HFFc6 (cell line): ENCODE measurements around the gene NQO2. TPM values are rescaled to one million over a fixed set of nuclear protein-coding genes. Genes with fewer than 3 reads are reported as not detected.

ENCODE experiments used
- DNase-seq: peaks from one replicate; pipeline ENCODE4 v3.0.0-alpha.2; 2018
- H3K27ac Mint-ChIP-seq: 2 replicates; pipeline ENCODE4 v1.8.0; 2020; ENCODE audit warnings: mild to moderate bottlenecking, mixed read lengths
- H3K27me3 Mint-ChIP-seq: 2 replicates; pipeline ENCODE4 v1.8.0; 2021; ENCODE audit warnings: mild to moderate bottlenecking, moderate library complexity, mixed read lengths; ENCODE audit not compliant: insufficient read depth
- H3K36me3 Mint-ChIP-seq: 2 replicates; pipeline ENCODE4 v1.8.0; 2021; ENCODE audit warnings: low read depth, mixed read lengths
- H3K4me1 Mint-ChIP-seq: 2 replicates; pipeline ENCODE4 v1.8.0; 2020; ENCODE audit warnings: low read depth, mixed read lengths
- H3K4me3 Mint-ChIP-seq: 2 replicates; pipeline ENCODE4 v1.8.0; 2020; ENCODE audit warnings: mild to moderate bottlenecking, moderate library complexity, mixed read lengths
- H3K9me3 Mint-ChIP-seq: 2 replicates; pipeline ENCODE4 v1.8.0; 2020; ENCODE audit warnings: mild to moderate bottlenecking, mixed read lengths
- CTCF ChIP-seq: fragments of 200-600 bp; sonication (generic); IDR thresholded peaks from 2 replicates; pipeline ENCODE4 v1.5.0; 2021; ENCODE audit warnings: antibody characterized with exemption, mild to moderate bottlenecking
- total RNA-seq, 6 experiments: library from RNA; stranded (reverse); fragmentation: NEBNext Ultra II Directional; extraction: Animal tissue kit (Norgen Biotek cat#: 25700); gene quantifications; 2 replicates in 1 of 6; 3 replicates in 5 of 6; pipeline ENCODE4 v1.2.3, GENCODE V29; 2021

Gene NQO2
- total RNA-seq, 6 experiments from 2014 or later, result 28.9 to 48.6 (median 43.6) TPM

- Mint-ChIP-seq H3K9me3 (no peaks in the 10 kb centered on the region), H3K27me3 (no peaks in the 10 kb centered on the region; the same call in 1 of the 2 replicates), H3K4me1 (peaks cover 52% of the 10 kb centered on the region), H3K36me3 (no peaks in the 10 kb centered on the region; the same call in 1 of the 2 replicates), H3K4me3 (peak overlapping the region; percentile 65), H3K27ac (peak overlapping the region; percentile 87)
- no peak for TF ChIP-seq CTCF
- DNase-seq, result no peak
Measured at GRCh38 chr6:2960935-2961334, 38.8 kb upstream of the NQO2 start.

GRCh38 chr6:2961506-2961905 is 38.2 kb upstream of the NQO2 start:
- no peaks in the 10 kb centered on the region; the same call in 1 of the 2 replicates for H3K36me3 Mint-ChIP-seq
- no peak for TF ChIP-seq CTCF
- no peaks in the 10 kb centered on the region; the same call in 1 of the 2 replicates for H3K27me3 Mint-ChIP-seq
- no peak overlapping the region for H3K4me3 Mint-ChIP-seq
- peaks cover 57% of the 10 kb centered on the region for H3K4me1 Mint-ChIP-seq
- H3K27ac Mint-ChIP-seq, result peak overlapping the region; percentile 87
- no peaks in the 10 kb centered on the region for H3K9me3 Mint-ChIP-seq
- no peak for DNase-seq

GRCh38 chr6:2962004-2962403 is 37.7 kb upstream of the NQO2 start:
- DNase-seq, result no peak
- Mint-ChIP-seq H3K27ac (peak overlapping the region; percentile 87), H3K27me3 (no peaks in the 10 kb centered on the region; the same call in 1 of the 2 replicates), H3K9me3 (no peaks in the 10 kb centered on the region), H3K4me3 (no peak overlapping the region), H3K36me3 (no peaks in the 10 kb centered on the region; the same call in 1 of the 2 replicates), H3K4me1 (peaks cover 58% of the 10 kb centered on the region)
- no peak for TF ChIP-seq CTCF

GRCh38 chr6:2962636-2963035 is 37.1 kb upstream of the NQO2 start:
- H3K4me3 Mint-ChIP-seq, result no peak overlapping the region
- peaks cover 58% of the 10 kb centered on the region for H3K4me1 Mint-ChIP-seq
- H3K9me3 Mint-ChIP-seq, result no peaks in the 10 kb centered on the region
- H3K27ac Mint-ChIP-seq, result peak overlapping the region; percentile 46; the same call in 1 of the 2 replicates
- TF ChIP-seq CTCF, result no peak
- no peak for DNase-seq
- peaks cover 1% of the 10 kb centered on the region; the same call in 1 of the 2 replicates for H3K27me3 Mint-ChIP-seq
- H3K36me3 Mint-ChIP-seq, result no peaks in the 10 kb centered on the region; the same call in 1 of the 2 replicates

DNA sequence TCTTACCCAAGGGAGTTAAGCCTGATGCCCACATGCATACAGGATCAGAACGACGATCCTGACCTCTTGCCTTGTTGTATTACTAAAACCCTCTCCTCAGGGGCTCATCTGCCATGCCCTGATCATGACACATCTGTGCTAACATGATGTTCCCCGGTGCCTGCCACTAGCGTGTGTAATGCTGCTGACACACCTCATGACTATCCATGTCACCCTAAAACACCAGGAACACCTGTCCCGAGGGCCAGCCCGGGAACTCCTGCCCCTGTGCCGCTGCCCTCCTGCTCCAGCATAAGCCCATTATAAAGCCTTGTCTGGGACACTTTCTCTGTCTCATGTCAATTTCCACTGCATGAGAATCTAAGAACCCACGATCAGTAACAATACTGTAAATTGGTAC is 35.9 kb upstream of the NQO2 start:
- H3K27me3 Mint-ChIP-seq, result peaks cover 1% of the 10 kb centered on the region; the same call in 1 of the 2 replicates
- no peak overlapping the region; the same call in 1 of the 2 replicates for H3K27ac Mint-ChIP-seq

More for the DNA sequence above, 35.9 kb upstream of the NQO2 start:
- DNase-seq, result no peak
- peaks cover 61% of the 10 kb centered on the region for H3K4me1 Mint-ChIP-seq
- H3K4me3 Mint-ChIP-seq, result no peak overlapping the region
- no peak for TF ChIP-seq CTCF
- no peaks in the 10 kb centered on the region for H3K9me3 Mint-ChIP-seq
- H3K36me3 Mint-ChIP-seq, result peaks cover 6% of the 10 kb centered on the region
